Measurements from ENCODE around the gene IGFLR1.

DNA sequence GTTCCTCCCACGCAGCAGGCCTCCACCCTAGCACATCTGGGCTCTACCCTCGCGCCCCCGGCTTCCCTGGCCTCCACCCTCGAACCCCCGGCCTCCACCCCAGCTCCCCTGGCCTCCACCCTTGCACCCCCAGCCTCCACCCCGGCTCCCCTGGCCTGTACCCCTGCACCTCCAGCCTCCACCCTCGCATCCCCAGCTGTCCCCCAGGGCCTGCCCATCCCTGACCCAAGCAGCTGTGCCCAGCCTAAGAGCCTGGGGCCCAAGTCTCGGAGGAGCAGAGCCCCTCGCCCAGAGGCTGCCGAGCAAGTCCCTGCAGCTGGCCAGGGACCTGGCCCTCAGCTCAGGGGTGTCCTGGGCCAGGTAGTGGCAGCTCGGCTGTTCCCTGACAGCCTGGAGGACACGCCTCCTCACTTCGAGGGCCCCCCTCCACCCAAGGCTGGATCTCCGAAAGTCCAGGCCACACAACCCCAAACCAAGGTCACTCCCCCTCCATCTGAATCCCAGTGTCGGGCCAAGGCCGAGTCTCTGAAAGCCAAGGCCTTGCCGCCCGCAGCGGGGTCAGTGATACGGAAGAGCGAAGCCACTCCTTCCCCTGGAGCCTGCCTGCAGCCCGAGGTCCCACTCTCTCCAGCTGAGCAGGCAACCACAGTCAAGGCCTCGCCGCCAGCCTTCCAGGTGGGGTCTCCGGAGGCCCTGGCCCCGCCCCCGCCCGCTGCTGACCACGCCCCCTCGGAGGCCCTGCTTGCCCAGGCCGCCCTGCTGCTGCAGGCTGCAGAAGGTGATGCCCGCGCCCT lies 25.2 kb upstream of the IGFLR1 start:
- TF ChIP-seq, protein P1, sequence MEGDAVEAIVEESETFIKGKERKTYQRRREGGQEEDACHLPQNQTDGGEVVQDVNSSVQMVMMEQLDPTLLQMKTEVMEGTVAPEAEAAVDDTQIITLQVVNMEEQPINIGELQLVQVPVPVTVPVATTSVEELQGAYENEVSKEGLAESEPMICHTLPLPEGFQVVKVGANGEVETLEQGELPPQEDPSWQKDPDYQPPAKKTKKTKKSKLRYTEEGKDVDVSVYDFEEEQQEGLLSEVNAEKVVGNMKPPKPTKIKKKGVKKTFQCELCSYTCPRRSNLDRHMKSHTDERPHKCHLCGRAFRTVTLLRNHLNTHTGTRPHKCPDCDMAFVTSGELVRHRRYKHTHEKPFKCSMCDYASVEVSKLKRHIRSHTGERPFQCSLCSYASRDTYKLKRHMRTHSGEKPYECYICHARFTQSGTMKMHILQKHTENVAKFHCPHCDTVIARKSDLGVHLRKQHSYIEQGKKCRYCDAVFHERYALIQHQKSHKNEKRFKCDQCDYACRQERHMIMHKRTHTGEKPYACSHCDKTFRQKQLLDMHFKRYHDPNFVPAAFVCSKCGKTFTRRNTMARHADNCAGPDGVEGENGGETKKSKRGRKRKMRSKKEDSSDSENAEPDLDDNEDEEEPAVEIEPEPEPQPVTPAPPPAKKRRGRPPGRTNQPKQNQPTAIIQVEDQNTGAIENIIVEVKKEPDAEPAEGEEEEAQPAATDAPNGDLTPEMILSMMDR (IDR thresholded peaks at IDR 0.05) = no peak
- TF ChIP-seq POLR2A (IDR thresholded peaks at IDR 0.05) (no peak), POLR2AphosphoS5 (IDR thresholded peaks at IDR 0.05) (no peak)
